ENCODE data around the gene ZNF439.
"Not testable (repeated sequence)": the region's sequence is repeated elsewhere in the genome, so short reads cannot be mapped to it uniquely, and the experiment has no call there.

The ZNF439 gene

GRCh38 chr19:11872624-11873023 is 24.1 kb downstream of the ZNF439 start:
- DNase-seq: no peak

DNA sequence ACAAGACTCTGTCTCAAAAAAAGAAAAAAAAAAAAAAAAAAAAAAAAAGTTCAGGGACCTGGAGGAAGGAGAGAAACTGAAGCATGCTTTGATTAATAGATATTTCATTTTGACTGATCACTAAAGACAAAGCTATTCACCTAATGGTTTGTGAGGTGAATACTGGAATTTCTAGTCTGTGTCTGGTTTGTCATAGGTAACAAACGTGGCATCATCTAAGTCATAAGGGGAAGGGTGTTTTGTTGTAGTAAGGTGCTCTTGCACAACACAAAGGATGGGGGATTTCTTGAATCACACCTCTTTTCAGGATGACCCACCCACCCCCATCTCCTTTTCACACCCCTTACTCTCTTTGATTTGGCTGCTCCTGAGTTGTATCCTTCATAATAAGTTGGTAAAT is 25.2 kb downstream of the ZNF439 start:
- no peak for DNase-seq

DNA sequence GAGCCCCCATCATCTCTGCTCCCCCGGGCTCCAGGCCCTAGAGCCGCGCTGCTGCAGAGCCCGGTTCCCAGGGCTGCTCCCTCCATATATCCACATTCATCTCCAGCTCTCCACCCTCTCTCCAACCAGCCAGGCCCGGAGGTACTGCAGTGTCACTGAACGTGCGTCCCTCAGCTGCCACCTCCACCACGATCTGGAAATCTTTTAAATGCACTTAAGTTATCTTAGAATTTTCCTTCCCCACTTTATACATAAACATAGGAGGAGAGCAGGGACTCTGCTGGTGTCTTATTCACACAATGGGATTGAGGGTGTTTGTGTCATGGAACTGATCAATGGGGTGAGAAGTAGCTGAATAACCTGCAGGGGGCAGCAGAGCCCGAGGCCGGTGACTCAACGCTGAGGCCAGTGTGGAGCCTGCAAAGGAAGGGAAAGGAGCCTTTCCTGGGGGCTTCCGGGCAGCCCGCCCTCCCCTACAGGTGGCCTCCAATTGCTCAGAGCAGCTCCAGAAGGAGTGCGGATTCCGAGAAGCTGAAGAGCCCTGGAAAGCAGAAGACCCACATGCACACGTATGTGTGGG is 31.3 kb downstream of the ZNF439 start:
- DNase-seq: not testable (repeated sequence)

- no peak for DNase-seq
These were observed 32.1 kb downstream of the ZNF439 start for GRCh38 chr19:11880598-11880997.

DNA sequence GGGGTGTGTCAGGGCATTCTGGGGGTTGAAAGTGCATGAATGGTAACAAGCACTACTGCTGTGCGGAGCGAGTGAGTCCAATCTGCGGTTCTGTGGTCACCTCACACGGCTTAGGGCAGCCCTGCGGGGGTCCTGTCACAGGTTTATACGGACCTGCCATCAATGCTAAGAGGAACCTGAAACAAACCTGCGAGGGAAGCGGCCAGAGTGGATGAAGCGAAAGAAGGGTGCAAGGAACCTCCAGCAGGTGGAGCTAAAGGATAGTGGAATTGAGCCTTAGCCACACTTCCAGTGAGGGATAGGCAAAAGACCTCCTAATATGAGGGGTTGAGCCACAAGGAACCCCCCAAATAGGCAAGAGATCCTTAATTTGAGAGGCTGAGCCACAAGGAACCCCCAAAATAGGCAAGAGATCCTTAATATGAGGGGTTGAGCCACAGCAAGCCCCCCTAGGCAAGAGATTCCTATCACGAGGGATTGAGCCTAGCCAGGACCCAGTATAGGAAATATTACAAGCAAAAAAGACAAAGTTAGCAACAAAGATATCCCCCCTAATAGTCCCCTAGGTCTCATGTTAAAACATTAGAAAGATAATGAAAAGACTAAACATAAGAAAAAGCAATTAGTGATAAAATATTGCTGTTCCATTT is 32.8 kb downstream of the ZNF439 start:
- DNase-seq: peak; percentile 36

DNA sequence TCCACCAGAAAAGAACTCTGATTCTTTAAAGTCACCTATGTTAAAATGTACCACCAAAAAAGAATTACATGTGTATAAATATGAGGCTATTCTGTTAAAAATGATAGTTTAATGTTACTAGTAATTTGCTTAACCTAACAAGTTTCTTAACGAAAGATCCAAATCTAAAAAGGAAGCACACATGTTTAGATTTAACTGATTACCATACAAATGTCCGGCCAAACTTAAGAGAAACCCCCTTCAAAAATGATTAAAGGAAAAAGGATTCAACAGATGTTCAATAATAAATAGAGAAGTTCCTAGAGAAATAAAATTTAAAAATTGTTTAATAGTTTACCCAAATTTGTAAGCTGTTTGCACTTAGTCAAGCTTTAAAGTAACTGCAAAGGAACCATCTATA is 34.1 kb downstream of the ZNF439 start:
- DNase-seq: no peak

DNA sequence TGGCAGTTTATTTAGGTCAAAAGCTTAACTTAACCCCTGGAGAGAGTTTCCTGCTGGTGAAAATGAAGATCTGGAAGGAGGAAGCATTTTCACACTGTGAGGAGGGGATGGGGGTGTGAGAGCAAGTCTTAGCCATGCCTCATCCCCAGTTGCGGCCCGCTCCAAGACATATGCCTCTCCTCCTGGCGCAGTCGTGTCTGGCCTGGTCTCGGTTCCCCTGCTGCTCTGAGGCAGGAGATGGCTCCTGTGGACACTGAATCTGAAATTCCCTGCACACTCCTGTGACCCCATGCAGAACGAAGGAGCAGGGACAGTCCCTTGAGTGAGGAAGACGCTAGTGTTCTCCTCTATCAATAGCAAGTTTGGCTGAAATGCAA is 38.7 kb downstream of the ZNF439 start:
- peak; percentile 25 for DNase-seq

DNA sequence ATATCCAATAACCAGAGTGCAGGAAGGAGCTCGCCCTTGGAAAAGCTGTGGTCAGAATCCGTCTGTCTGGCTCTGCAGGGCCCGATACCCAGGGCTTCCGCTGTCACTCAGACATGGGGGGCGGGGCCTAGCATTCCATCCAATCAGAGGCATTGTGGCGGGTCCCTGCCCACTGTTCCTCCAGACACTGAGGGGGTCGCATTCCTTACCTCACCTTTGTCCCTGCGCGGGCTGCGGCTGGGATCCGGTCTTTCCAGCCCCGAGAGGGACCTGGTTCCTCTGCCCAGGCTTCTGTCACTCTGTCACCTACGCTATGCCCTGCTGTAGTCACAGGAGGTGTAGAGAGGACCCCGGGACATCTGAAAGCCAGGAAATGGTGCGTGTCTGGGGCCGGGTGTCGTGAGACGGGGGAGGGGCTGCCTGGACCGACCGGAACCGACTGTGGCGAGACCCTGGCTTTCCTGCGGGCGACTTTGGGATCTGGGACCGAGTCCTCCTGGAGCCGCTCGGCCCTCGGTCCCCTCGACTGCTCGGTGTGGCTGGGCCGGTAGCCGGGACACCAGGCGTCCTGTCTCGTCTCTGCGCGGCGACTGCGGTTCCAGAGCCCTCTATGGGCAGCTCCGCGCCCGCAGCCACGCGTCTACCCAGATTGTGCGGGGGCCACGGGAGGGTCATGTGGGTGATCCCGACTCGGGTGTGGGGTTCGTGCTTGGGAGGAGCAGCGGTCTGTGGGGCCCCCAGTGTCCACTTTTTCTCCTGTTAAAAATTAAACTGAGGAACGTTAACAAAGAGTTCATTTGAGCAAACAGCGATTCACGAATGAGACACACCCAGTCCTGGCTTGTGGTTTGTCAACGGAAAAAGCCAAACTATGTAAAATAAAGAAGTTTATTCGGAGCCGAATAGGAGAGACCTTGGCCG is 39.3 kb downstream of the ZNF439 start, which contains the start of gene ZNF69:
Gene ZNF69 (plus strand): TSS at position 172 of the 921 bp plus-strand sequence. CDS start 142 bp downstream, at position 314.
- DNase-seq: peak; percentile 81

GRCh38 chr19:11889901-11890300 is 41.4 kb downstream of the ZNF439 start:
- not testable (repeated sequence) for DNase-seq

DNA sequence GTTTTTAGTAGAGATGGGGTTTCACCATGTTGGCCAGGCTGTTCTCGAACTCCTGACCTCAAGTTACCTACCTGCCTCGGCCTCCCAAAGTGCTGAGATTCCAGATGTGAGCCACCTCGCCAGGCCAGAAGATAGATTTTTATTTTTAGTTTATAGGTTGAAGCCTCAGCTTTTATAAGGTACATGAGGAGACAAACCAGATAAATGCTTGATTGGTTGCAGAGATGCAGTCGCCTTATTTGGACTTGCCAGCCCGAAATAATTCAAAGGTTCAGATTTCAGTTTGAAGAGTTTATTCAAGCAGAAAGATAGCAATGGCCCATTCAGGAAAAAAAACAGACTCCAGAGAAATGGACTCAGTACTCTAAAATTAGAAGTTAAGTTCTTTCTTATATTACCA is 42.1 kb downstream of the ZNF439 start:
- no peak for DNase-seq

DNA sequence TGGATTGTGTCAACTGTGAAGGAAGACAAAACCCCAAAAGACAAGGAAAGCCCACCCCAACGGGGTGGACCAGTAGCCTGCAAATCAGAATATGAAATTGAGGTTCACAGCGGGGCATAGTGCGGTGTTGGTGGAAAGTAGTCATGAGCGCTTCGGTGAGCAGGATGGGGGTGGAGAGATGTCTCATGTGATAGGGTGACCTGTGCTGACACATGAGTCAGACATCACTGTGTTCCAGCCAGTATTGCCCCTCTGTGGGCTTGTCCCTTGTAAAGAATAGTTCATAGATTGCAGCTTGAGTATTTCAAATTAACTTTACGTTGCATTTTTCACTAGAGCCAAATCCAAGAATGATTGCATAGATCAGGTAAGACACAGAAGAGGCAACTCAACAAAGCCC is 46.3 kb downstream of the ZNF439 start:
- no peak for DNase-seq

DNA sequence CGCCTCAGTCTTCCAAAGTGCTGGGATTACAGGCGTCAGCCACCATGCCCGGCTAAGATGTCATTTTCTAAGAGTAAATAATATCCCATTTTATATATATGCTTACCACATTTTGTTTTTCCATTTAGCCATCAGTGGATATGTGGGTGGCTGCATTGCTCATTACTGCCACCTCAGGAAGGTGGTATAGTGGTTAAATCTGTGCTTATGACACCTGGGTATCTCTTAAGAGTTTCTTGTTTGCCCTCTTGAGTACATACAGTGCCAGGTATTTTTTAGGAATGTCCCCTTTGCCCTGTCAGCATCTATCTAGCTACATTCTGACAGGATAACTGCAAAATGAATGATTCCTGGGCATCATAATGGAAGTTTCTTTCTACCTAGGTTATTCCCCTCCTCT is 53.7 kb downstream of the ZNF439 start:
- no peak for DNase-seq

DNA sequence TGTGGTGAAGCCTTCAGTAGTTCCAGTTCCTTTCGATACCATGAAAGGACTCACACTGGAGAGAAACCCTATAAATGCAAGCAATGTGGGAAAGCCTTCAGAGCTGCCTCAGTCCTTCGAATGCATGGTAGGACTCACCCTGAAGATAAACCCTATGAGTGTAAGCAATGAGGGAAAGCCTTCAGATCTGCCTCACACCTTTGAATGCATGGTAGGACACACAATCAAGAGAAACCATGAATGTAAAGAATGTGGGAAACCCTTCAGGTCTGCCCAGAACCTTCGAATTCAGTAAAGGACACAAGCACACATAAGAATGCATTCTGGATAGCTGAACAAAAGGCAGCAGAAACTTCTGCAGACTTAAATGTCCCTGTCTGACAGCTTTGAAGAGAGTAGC is 57.4 kb downstream of the ZNF439 start:
- no peak for DNase-seq

DNA sequence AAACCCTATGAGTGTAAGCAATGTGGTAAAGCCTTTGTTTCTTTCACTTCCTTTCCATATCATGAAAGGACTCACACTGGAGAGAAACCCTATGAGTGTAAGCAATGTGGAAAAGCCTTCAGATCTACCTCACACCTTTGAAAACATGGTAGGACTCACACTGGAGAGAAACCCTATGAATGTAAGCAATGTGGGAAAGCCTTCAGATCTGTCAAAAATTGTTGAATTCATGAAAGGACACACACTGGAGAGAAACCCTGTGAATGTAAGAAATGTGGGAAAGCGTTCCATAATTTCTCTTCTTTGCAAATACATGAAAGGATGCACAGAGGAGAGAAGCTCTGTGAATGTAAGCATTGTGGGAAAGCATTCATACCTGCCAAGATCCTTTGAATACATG is 63.4 kb downstream of the ZNF439 start:
- not testable (repeated sequence) for DNase-seq

DNA sequence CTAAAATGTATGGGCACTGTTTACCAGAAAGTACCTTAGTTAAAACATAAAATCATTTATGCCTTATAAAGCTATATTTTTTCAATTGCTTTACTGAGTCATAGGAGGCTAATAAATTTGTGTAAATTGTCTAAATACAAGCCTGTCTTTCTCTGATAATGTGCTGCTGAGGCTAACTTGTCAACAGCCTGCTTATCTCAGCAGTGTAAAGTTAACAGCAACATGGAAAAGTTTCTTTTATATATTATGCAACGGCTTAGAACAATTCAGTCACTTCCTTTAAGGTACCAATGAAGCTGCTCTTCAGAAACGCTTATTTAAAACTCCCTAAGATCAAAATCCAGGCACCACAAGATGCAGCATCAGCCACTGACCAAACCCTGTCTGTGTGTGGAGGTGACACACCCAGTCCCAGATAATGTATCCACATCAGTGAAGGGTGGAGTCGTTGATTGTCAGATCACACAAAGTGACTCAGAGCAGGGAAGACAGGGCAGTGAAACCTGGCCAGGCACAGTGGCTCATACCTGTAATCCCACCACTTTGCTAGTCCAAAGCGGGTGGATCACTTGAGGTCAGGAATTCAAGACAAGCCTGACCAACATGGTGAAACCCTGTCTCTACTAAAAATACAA is 66.0 kb downstream of the ZNF439 start:
- DNase-seq: not testable (repeated sequence)
